Ecto neural progenitor cell (in vitro differentiated cells): Measurements from ENCODE around the gene ACACA.
"Not testable (repeated sequence)": the region's sequence is repeated elsewhere in the genome, so short reads cannot be mapped to it uniquely, and the experiment has no call there.

Experiments
- DNase-seq: peaks from one replicate; pipeline ENCODE4 v3.0.0-alpha.2; 2018; ENCODE audit warnings: low spot score

ACACA gene

DNA sequence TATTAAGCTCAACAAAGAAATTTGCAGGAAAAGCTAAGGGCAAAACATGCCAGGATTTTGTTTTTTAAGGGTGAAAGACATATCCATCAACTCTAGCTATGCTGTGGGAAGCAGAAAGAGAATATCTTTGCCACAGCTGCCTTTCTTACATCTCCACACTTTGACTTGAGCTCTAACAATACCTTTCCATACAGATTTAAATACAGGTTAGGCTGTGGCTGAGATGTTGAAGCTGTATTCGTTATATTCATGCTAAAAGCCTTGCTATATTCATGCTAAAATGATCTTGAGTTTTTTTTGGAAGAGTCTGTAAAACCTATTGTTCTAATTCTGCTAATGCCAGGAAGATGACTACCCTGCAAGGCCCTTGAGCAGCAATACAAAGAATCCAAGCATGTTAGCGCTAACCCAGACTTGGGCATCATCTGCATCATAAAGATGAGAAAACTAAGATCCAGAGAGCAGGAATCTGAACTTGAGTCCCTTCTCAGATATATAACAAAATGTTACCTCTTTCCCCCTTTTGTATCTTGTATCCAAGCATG, 235.7 kb downstream of the ACACA start:
- no peak for DNase-seq

DNA sequence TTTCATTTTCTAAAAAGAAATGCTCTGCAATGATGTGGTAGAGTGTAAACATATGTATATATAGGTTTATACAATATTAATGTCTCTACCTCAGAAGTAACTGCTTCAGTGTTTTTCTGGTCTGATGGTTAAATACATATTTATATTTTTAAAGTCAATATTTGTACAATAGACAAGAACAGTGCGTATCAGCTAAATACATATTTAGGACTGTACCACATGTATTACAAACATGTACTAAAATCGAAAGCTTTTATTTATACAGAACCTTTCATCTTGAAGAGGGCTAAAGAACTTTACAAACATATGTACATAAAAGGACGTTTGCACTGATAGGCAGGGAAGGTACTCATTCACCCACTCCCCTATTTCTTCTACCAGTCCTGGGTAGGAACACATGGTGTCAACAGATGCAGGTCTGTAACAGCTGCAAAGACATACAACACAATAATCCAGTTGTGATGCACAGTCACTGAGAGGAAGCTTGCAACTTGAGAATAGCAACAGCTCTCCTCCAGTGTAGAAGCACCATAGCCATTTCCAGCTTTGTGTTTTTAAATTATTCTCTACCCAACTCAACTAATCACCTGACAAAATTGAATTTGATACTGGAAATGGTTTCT, 237.8 kb downstream of the ACACA start:
- no peak for DNase-seq

DNA sequence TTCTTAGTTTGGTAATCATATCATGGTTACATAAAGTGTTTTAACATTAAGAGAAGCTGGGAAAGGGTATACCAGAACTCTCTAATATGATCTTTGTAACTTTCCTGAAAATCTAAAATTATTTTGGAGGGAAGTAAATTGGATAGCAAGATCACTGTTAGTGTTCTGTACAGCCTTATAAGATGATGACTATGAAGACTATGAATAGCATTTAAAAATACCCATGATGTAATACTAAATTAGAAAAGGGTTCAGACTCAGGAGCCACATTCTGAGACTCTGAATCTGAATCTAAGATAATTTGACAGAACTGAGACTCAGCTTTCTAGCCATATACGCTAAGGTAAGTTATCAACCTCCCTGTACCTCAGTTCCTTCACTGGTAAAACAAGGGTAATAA, 238.9 kb downstream of the ACACA start:
- no peak for DNase-seq

DNA sequence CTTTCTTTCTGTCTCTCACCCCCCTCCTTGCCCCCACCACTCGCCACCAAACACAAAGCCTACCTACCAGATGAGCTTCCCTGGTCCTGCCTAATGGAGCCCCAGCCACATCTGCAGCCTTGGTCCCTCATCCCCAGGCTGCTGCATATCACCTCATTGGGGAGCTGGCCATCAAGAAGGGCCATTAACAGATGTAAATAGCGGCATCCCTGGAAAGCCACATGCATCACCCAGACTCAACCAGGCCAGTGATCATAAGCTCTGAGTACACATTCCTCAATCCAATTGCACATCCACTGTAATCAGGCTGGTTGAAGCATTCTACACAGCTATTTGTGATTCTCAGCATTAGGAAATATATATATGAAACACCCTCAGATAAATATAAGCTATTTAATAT, 242.6 kb downstream of the ACACA start:
- no peak for DNase-seq

DNA sequence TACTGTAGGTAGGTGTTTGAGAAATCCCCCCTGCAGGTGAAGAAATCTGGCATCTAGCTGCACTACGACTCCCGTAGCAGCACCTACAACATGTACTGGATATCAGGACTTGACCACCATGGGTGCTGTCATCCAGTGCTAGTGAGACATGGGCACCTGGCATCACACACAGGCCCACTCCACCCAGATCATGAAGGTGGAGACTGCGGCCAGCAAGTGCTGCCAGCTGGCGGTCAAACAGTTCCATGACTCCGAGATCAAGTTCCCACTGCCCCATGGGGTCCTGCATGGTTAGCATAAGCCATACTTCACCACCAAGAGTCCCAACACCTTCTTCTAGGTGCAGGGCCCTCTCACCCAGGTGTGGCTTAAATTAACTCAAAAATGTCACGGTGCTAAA, 243.8 kb downstream of the ACACA start:
- no peak for DNase-seq

DNA sequence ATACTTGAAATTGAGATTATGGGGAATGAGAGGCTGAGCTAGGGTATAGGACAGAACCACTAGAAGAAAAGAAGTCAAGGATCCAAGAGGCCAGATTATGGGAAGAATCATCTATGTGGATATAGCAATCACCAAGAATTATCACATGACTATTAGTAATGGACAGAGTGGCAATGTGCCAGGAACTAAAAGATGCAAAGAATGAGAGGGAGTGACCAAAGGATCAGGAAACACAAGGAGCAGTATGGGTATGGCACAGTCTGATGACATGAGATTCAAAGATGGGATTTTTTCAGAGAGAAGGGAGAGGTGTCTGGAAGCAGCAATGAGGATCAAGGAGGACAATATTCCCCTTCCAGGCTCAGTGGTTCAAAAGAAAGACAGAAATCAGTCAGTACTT, 245.7 kb downstream of the ACACA start:
- no peak for DNase-seq

DNA sequence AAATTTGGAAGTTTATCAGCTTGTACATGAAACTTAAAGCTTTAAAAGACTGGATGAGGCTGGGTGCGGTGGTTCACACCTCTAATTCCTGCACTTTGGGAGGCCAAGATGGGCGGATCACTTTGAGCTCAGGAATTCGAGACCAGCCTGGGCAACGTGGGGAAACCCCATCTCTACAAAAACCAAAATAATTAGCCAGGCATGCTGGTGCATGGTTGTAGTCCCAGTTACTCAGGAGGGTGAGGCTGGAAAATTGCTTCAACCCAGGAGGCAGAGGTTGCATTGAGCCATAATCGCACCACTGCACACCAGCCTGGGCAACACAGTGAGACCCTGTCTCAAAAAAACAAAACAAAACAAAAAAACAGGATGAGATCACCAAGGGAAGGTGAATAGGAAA, 248.3 kb downstream of the ACACA start:
- DNase-seq = no peak

DNA sequence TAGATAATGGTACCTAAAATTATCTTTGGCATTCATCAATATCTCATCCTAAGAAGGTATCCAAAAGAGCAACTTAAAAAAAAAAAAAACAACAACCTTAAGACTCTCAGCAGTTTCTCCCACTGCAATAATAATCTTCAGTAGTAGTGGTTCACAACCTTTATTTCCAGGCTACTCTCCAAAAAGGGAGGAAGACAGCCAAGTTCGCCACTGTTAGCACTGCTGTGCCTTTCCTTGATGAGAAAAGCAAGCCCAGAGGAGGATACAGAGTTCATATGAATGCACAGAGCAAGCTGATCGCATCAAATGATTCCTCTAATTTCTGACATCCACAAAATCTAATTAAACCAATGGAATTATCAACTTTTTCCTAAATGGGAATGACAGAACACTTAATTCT, 258.5 kb downstream of the ACACA start:
- no peak for DNase-seq

DNA sequence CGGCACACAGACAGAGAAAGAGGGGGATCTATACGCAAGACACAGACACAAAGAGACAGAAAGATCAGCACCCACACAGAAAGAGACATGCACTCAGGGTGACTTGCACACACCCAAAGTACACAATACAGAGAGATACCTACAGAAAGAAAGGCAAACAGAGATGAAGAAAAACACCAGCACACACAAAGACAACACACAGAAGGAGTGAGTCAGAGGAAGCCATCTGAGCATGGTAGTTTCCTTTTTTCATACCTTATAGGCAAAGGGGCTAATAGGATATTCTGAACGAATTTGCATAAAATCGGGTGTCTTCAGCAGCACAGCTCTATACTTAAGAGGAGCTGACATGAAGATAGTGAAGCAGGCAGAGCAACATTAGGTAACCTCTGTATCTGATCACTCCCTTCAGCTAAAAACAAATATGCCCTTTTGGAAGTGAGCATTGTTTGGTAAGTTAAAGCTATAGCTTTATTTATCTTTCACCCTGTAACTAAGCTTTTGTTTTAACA, 259.3 kb downstream of the ACACA start:
- no peak for DNase-seq

DNA sequence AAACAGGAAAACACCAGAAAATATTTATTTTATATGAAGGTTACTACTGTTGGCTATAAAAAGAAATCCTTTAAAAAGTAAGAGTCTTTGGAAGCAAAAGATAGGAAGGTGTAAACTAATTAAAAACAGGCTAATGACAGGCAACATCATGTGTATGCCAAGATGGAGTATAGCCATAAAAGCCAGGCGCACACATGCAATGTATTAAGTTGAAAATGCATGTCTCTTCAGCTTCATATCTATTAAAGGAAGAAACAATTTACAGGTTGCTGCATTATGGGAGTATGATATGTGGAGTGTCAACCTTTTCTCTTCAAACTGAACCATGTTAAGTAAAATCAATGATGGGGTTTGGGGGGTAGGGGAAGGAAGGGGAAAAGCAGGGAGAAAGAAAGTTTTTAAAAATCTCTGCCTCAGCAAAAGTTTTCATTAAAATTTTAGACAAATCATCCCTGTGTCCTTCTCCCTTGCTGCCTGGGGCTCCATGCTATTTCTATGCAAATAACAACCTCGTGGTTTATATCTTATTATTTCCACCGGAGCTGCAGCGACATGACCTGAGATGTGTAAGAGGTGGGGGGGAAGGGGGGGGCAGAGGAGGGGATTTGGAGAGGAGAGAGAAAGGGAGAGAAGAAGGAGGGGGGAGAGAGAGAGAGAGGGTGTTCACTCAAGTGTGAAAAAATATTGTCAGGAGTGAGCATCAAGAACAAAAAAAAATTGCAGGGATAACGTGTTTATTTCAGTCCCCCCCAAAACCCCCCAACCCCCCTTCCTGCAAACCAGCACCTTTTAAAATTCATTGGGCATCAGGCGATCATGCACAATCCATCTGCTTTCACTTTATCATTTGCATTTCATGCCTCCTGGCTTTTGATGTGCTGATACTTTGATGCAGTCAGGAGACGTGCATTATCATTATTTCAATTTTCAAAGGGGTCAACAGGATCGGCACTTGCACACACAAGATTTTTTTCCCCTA, 260.3 kb downstream of the ACACA start:
- no peak for DNase-seq

DNA sequence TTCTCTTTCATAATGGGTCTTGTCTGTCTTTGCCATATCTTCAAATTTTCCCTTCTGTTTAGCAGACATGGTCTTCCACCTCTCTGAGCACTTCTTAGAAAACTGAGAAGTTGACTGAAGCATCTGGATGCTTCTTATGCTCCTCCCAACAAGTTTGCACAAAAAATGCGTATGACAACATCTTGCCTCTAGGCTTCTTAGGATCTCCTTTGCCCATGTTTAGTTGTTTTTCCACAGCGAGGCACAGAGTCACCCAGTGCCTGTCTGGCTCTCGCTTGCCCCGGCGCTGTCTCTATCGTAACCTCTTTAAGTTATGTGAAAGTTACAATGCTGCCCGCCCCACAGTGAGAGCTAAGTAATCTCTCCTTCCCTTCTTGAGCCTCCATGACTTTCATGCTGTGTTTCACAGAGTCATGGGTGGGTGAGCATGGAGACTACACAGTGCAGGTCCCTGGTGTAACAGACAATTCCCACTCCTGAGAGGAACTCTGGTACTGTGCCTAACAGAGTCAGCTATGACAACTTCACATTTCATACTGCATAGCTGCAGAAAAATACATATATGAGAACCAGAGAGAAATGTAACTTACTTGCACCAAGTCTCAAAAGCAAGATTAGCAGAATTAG, 262.4 kb downstream of the ACACA start:
- no peak for DNase-seq

DNA sequence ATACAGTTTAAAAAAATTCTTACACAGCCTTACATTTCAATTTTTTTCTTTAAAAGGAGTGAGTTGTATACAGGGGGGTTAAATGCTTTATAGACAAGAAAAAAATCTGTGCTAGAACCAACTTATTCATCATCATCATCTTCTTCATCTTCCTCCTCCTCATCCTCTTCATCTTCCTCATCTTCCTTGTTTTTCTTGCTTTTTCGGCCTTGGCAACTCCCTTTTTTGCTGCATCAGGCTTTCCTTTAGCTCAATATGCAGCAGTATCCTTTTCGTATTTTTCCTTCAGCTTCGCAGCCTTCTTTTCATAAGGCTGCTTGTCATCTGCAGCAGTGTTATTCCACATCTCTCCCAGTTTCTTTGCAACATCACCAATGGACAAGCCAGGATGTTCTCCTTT, 263.1 kb downstream of the ACACA start:
- not testable (repeated sequence) for DNase-seq

DNA sequence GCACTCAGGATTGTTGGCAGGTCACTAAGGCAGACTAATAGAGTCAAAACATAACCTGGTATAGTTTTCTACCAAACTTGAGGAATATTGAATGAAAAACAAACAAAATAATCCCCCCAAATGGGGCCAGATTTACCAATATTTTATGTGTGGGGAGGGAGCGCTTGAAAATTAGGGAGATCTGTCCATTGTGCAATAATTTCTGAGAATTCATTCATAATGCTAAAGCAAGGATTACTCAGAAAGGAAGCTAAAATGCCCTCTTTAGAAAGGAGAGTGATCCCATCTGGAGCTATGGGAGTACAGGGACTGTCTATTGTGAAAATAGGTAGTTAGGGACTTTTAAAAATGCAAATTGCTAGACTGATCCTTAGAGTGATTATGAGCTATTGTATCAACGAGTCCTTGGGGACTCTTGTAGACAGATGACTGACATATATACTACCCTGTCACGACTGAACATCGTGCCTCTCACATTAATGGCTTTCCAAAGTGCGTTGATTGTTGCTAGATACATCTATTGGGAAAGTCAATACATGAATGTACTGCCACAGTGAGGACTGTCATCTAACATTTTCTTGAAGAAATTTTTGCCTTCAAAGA, 264.2 kb downstream of the ACACA start:
- DNase-seq = no peak

DNA sequence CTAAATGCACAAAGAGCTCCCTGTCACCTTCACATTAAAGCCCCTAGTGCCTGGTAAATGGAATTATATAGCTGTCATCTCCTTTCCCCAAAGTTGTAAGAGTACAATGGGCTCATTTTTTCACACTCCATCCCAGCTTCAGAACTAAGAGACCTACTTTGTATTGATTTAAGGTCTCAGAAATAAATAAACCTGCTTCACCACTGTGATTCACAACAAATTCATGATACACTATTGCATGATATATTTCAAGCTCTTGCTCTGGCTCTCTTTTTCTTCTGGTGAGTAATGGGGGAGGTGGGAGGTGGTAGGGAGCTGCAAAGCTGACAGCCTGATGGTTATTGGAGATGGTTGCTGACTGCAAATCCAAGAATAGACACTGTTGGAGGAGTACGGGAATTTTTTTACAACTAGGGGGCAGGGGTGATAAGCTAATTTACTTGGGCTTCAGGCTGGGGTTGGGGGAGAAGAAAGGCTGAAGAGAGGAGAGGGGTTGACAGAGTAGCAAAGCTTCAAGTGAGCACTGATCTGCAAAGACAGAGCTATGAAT, 268.0 kb downstream of the ACACA start:
- no peak for DNase-seq

DNA sequence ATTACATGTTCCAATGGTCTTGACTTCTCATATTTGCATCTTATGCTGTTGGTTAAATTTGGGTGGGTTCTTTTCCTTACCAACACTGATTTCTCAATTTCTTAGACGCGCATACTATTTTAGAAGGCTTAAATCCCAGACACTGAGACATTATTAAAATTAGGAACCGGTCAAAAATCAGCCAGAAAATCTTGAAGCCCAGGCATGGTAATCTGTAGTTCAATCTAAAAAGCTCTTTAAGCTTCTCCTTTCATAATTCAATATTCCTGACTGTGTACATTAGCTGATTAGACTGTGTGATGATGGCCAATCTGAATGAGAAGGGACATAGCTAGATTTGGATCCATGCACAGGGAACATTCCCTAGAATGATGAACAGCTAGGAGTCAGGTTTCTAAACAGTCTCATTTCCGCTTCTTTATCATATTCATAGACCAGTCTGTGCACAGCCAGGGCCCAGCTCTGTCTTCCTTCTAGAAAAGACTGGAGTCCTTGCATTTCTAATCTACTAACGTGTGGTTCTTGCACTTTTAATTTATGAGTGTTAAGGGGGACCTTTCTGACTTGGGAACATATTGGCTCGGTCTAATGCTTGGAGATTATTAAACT, 268.6 kb downstream of the ACACA start:
- DNase-seq = no peak

DNA sequence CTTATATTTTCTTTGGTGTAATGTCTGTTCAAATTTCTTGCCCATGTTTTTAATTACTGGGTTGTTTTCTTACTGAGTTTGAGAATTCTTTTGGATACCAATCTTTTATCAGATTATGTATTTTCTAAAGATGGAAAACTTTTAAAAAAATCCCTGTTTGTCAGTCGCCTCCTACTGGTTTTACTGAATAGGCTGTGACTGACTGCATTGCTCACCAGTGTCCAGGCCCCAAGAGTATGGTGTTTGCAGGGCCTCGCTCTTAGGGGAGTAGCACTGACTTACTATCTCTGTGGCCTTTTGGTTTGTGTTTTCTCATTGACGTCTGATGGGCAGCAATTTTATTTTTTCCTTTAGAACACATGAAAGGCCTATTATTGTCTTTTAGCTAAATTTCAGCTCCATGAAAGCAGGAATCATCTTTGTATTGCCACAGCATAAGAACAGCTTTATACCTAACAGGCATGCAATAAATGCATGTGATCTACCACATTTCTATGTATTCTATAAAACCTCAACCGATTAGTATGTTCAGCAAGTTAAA, 269.5 kb downstream of the ACACA start:
- no peak for DNase-seq

DNA sequence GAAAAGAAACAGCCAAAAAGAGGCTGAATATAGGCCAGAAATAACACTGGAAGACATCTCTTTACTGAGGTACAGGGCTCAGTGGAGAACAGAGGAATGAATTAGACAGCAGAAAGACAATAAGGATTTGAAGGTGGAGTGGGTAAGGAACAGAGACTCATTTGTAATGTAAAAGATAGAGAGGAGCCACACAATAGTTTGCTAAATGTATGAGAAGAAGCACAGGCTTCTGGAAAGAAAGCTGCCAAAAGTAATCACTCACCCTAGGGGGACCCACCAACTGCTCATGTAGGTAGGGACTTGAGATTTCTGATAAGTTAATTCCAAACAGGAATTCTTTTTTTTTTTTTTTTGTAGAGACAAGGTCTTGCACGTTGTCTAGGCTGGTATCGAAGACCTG, 271.1 kb downstream of the ACACA start:
- no peak for DNase-seq

DNA sequence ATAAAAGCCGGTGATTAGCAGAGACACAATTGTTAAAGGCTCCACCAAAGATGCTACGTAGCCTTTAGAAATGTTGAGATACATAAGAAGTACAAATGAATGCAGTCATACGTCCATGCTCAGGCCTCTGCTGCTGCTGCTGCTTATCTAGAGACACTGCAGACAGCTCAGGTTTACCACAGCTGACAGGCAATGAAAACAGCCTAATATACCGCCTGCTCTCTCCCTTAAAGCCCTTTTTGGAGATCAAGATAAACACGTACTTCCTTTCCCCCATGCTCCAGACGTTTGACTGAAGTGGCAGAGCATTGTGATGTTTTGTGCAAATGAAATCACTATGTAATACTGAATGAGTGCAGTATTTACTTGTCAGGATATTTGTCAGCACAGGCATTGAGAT, 272.6 kb downstream of the ACACA start:
- no peak for DNase-seq

DNA sequence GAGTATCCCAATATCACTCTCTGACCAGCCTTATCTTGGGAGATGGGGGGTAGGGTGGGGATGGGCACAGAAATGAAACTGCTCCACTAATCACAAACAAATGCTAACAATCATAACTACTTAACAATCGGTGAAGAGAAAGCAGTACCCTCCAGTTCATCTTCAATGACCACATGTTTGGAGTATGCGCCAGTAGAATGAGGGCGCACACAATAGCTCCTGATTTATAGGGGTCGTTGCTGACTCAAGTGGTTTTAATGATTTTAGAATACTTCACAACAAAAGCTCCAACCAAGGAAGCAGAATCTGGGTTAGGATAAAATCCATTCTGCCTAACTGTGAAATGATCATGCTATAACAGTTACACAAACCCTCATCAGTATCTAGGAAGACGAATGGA, 273.5 kb downstream of the ACACA start:
- DNase-seq = no peak

DNA sequence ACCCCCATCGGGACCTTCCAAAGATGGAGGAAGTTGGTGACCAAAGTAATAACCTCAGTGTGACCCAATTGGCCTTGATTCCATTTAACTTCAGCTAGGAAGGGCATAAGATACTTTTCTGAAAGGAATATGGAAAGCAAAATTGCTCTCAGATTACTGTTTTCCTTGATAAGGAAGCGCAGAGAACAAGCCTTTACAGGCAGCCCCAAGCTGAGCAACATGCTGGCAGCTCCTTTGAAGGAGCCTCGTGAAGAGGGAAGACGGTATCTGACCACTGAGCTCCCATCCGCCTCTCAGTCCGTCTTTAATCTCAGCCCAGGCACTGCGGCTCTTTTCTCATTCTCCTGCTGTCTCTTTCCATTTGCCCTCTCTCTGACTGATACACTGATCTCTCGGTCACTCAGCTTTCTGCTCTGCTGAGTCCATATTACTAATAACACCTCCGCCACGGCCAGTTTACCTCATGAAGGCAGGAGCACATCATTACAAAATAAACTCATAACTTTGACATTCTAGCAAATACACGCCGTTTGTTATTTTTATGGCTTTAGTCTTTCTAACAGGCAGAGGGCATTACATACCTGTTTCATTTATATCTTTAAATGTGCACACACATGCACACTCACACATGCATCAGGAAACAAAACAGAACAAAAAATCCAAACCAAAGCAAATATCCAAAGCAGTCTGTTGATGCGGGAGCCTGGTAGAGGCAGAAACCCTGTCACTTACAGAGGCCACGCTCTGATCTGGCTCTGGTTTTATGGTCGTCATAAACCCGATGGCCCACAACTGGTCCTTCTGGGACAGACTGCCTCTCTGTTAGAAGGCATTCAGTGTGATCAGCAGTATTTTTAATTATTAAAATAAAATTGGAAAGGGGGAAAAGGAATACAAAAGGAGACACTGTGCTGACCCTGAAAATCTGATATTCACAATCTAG, 274.7 kb downstream of the ACACA start:
- DNase-seq = no peak
